ENCODE measurements around the gene SLC30A2.

The SLC30A2 gene

DNA sequence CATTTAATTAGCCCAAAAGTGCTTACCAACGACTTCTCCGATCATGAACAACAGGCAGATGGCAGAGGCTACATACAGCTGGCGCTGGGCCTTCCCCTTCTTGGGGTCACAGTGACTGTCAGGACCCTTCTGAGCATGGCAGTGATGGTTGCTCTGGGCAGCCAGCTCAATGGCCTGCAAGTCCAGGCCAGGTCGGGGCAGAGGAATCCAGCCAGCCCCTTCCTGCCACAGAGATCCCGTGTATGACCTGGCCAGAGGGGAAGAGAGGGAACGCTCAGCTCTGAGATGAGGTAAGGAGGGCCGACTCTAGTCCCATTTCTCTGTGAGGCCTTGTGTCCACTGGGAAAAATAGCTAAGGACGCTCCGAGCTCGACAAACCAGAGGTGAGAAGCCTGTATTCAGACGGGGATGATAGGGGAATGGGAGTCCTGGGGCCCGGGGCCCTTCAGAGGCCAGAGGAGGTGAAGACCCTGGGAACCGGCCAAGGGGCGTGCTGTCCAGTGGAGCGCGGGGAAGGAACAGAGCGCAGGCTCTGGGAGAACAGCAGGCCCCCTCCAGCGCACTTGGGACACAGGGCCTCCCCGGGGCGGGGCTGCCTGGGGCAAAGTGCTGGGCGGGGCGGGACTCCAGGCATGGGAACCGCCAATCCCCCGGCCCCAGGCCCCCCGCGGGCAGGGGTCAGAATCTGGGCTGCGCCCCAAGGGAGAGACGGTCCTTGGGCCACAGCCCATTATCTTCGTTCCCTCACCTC is 772 bp downstream of the SLC30A2 start:
- no peak overlapping the region for H3K4me3 ChIP-seq (ENCODE audit: low read length)
- DNase-seq (ENCODE audit: low read depth, low spot score) = no peak

DNA sequence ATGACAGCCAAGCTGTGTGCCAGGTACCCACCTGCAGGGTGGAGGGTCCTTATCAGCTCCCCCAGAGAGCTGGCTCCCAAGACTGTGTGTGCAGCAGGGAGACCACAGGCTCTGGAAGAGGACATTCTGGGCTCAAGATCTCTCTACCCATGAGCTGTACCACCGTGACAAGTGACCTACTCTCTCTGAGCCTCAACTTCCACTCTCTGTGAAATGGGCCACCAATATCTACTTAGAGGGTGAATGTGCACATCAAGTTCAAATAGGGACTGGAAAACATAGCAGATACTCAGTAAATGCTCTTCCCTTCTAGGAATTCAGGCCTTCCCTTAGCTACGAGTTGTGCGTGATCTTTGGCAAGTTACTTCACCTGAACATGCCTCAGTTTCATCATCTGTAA is 1.5 kb downstream of the SLC30A2 start:
- no peak overlapping the region for H3K4me3 ChIP-seq (ENCODE audit: low read length)
- DNase-seq (ENCODE audit: low read depth, low spot score) = no peak

DNA sequence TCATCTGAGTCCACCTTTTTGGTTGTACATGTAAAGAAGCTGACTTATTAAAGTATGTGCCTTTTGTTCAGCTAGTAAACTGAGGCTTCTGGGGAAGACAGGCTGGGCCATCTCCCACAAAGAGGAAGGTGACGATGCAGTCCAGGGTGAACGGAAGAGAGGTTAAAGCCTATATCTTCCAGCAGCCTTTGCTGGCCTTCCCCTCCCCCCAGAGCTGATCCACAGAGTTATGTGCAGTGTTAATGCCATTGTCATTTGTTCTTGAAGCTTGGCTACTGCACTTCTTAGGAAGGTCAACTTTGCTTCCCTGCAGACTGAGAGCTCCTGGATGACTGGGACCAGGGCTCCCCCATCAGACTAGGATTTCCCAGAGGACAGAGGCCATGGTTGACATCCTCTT is 2.2 kb downstream of the SLC30A2 start:
- H3K4me3 ChIP-seq (ENCODE audit: low read length) = no peak overlapping the region
- DNase-seq (ENCODE audit: low read depth, low spot score) = no peak

DNA sequence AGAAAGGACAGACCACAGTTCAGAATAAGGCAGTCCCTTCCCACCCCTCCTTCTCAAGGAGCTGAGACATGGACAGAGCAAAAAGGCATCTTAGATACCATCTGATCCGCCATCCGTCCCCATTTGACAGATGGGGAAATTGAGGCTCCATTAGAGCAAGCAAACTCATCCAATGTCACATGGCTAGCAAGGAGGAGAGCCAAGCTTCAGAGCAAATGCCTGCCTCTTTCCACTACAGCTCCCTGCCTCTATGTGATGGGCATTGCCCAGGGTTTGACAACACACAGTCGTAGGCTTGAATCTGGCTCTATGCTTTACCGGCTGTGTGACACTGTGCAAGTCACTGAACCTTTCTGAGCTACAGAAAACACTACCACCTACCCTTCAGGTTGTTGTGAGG is 3.9 kb downstream of the SLC30A2 start:
- H3K4me3 ChIP-seq (ENCODE audit: low read length) = no peak overlapping the region
- no peak for DNase-seq (ENCODE audit: low read depth, low spot score)

DNA sequence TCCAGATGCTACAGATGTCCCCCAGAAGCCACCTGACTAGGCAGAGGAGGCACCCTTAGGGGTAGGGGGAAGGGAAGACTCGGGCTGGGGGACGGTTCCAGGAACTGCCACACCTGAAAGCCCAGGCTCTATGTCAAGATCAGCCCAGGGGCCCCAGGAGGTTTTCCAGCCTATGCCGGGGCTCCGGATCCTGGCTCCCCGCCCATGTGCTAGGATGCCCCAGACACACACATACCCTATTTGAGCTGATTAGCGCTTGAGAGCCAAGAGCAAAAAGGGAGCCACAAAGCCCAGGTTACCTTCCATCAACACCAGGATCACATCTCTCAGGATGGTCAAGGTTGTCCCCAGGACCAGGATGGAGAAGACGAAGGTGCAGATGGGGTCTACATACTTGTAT is 4.5 kb downstream of the SLC30A2 start:
- no peak for DNase-seq (ENCODE audit: low read depth, low spot score)
- H3K4me3 ChIP-seq (ENCODE audit: low read length) = no peak overlapping the region

DNA sequence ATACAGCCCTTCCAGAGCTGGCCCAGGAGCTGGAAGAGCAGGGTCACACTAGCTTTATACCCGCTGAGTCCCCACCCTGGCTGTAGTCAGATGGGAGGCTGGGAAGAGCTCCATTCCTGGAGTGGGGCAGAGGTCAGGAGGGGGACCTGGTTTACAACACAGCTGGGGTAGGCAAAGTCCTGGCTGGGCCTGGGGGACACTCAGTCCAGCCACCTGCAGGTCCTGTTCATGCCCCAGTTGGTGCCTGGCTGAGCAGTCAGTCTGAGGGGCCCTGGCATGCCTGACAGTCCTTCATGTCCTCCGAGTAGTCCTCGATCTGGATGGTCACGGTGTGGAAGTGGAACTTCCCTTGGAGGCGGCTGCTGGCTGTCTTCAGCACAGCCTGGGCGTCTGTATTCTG is 7.0 kb downstream of the SLC30A2 start:
- no peak for DNase-seq (ENCODE audit: low read depth, low spot score)

DNA sequence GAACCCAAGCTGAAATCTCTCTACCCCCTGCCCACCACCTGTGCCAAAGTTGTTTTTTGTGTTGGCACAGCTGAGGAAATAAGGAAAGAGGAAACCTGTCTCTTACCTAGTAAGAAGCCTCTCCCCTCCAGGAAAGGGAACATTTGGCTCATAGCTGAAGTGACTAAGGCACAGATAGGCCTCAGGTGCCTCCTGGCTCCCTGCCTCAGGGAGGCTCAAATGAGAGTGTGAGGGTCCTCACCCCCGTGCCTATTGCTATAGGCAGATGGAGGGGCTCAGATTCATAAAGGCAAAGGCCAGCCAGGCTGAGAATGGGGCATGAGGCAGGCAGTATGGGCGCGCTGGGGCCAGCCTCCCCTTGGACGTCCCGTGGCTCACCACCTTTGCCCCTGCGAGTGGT is 7.4 kb downstream of the SLC30A2 start:
- no peak for DNase-seq (ENCODE audit: low read depth, low spot score)
- H3K4me3 ChIP-seq (ENCODE audit: low read length) = no peak overlapping the region

More for the DNA sequence above, 7.0 kb downstream of the SLC30A2 start:
- H3K4me3 ChIP-seq (ENCODE audit: low read length) = no peak overlapping the region

DNA sequence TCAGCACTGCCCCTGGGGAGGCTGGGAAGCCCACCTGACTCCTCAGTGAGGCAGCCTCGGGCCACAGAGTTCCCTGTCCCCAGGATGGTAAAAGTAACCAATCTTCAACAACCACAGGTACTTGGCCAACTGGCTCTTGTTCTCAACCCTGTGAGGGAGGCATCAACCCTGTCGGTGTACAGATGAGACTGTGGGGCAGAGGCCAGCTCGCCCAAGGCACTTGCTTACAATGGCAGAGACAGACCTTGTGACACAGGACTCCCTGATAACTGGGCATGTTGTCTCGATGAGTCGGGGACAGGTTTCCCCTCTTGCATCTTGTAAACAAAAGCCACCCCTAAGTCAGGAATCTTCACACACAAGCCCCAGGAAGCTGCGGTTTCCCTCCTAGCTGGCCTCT is 8.0 kb downstream of the SLC30A2 start:
- no peak for DNase-seq (ENCODE audit: low read depth, low spot score)
- H3K4me3 ChIP-seq (ENCODE audit: low read length) = no peak overlapping the region

DNA sequence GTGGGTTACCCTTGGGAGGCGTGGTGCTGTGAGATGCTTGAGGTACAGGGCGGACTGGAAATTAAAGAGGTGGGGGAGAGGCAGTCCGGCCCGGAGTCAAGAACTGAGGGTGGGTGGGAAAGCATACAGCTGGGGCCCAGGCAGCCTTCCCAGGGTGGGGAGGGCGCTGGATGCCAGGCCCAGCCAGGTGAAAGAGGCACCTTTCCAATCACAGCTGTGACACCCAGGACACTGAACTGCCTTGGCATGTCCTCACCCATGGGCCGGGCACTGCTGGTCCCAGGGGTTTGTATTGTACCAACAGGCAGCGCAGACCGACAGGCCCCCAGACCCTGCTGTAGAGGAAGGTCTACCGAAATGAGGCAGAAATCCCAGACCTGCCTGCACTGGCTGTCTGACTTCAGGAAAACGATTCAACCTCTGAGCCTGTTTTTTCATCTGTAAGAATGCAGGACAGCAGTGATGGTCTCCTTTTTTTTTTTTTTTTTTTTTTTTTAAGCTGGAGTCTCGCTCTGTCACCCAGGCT is 9.1 kb downstream of the SLC30A2 start:
- no peak overlapping the region for H3K4me3 ChIP-seq (ENCODE audit: low read length)

DNA sequence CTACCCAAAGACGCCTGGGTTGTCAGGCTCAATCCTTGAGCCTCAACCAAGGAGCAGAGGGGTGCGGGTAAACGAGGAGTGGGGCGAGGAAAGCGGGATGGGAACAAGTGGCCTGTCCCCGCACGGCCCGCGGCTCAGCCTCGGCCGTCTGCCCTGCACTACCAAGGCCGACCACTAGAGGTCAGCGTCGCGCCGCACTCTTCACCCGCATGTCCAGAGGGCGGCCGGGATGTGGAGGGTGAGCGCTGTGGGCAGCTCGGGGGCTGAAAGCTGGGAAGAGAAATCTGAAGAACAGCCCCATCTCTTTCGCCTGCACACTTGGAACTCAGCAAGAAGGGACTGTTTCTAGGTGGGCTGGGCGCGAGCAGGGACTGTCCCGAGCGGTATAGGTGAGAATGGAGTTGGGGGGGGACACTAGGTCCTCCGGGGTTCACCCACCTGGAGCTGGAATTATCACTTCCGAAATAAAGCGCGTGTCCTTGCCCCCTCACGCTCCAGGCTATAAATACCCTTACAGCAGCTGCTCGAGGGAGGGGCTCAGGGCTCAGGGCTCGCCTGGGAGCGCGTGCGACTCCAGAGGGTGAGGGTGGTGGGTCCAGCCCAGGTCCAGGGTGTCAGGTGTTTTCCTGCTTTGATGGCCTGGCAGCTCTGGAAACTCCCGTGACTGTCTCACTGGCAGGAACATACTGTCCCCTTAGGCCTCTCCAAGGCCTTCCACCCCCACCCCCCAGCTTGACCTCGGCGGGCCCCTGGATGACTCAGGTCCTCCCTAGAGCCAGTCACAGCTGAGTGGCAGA is 9.8 kb downstream of the SLC30A2 start:
- peak overlapping the region; percentile 92 for H3K4me3 ChIP-seq (ENCODE audit: low read length)
- no peak for DNase-seq (ENCODE audit: low read depth, low spot score)

More for the DNA sequence above, 9.1 kb downstream of the SLC30A2 start:
- DNase-seq (ENCODE audit: low read depth, low spot score) = no peak

DNA sequence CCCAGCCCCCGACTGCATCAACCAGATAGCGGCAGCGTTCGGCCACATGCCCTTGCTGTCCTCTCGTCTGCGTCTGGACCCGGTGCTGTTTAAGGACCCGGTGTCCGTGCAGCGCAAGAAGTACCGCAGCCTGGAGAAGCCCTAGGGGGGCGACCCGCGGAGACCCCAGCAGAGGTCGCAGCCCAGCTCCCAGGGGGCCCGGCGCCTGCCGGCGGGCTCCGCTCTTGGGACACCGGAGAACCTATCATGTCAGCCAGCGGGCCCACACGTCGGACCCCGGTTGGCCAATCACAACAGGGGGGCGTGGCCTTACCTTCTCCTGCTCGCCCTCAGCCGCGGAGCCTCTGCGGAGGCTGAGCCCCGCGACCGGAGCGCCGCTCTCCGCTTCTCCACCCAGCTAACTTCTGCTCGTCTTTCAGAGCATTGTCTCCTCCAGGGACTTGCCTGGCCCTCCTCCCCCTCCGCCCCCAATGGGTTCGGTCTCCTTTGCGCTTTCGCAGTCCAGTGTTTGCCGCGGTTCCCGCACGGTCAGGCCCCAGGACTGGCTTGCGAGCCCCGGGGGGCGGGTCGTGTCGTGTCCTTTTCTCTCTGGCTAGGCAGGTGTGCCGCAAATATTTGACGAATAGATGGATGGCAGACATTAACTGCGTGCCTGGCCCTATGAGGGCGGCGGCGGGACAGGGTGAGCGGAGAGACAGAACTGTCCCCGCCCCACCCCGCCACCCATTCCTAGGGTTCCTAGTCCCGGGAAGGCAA is 10.5 kb downstream of the SLC30A2 start:
- DNase-seq (ENCODE audit: low read depth, low spot score) = peak; percentile 92
- H3K4me3 ChIP-seq (ENCODE audit: low read length) = peak overlapping the region; percentile 92

DNA sequence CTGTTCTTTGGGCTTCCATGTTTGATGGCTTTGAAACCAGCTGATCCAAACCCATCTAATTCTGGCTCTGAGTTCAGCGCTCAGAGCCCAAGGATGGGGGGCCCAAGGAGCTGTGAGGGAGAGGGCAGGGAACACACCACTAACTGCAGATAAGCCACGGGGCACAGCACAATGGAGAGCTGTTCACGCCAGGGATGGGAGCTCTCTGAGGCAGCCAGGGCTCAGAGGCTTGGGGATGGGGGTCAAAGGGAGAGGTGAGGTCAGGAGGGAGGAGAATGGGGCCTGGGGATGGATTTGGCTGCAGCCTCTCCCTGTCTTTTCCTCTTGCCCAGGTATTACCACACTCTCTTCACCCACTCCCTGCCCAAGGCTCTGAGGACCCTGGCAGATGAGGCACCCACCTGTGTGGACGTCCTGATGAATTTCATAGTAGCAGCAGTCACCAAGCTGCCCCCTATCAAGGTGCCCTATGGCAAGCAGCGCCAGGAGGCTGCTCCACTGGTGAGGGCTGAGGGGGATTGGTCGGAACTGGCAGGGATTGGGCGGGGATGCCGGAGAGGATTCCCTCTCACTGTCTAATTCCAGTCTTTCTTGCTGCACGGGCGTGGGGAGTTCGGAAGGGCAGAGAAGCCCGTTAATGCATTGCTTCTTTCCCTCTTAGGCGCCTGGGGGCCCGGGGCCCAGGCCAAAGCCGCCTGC is 11.3 kb downstream of the SLC30A2 start:
- H3K4me3 ChIP-seq (ENCODE audit: low read length) = peak overlapping the region; percentile 92
- DNase-seq (ENCODE audit: low read depth, low spot score) = no peak

DNA sequence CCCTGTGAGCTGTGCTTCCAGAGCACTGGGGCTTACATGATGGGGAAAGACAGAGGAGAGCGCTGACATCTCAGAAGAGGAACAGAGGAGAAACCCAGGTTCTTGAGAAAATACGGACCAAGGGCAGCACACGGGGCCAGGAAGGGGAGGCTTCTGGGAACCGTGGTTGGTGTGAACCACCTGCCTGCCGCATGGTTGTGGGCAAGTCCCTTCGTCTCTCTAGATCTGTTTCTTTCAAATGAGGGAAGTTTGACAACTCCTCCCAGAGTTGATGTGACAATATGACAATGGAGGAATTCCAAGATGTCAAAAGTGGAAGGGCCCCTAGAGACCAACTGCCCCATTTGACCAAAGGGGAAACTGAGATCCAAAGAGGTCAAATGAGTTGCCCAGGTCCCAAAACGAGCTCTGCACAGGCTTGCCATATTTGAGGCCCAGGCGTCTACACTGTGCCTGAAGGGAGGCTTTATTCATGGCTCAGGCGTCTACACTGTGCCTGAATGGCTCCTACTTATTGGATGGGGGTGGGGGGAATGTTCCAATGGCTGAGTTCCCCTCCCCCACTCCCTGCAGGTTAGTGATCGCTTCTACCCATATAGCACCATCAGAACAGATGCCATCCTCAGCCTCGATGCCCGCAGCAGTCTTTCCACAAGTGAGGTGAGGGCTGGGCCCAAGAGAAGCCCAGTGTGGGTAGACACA is 13.1 kb downstream of the SLC30A2 start:
- no peak overlapping the region for H3K4me3 ChIP-seq (ENCODE audit: low read length)
- DNase-seq (ENCODE audit: low read depth, low spot score) = no peak

DNA sequence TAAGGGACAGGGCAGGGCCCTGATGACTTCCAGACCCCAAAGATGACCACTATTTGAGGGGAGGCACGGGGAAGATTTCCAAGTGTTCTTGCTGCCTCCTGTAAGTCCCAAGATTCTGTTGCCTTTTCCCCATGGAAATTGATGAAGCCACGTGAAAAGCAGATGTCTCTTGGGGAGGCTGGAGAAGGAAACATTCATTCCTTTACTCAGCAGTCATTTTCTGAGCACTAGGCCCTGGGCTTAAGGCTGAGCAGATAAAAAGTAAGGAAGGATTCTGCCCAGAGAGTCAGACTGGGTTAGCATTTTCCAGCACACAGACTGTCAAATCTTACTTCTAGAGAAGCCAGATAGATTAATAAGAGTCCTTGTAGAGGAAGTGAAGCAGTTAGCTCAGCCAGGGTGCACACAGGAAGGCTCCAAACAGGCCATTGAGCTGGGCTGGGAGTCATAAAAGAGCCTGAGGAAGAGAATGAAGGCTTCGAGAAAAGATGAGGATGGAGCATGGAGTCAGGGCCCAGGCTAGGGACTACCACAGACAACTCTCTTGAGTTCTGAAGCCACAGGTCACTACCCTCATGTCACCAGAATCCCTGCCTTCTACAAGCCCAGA is 14.2 kb downstream of the SLC30A2 start:
- no peak for DNase-seq (ENCODE audit: low read depth, low spot score)
- H3K4me3 ChIP-seq (ENCODE audit: low read length) = no peak overlapping the region

DNA sequence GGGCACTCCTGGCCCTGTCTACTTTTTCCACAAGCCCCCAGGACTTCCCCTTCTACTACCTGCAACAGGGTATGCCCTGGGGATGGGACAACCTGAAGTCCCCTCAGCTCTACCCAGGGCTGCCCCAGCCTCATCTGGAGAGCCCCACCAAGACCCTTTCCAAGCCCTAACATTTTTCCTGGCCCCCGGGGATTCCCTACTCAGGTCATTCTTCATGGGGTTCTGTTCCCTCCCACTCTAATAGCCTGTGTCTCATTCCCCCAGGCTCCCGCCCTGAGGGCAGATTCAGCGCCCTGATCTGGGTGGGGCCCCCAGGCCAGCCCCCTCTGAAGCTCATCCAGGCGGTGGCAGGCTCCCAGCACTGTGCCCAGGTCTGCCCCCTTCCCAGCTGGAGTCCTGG is 14.7 kb downstream of the SLC30A2 start:
- H3K4me3 ChIP-seq (ENCODE audit: low read length) = no peak overlapping the region

DNA sequence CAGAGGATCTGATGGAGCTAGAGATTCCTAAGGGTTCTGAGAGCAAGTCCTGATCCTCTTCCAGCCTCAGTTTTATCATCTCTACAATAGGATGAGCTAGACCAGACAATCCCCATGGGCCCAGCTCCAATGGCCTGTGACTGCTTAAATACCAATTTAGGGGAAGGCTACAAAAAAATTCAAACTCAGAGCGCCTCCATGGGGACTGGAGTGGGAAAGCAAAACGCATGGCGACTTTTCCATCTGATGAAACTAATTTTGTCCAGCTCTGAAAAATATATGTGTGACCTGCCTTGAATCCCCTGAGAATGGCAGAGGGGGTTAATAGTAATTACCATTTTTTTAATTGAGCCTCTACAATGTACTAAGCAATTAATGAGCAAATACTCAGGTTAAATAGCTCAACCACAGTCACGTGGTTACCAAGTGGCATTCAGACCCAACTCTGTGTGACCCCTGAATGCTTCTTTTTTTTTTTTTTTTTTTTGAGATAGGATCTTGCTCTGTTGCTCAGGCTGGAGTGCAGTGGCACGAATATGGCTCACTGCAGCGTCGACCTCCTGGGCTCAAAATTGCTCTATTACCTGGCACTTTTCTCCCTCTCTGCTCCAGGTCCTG is 15.9 kb downstream of the SLC30A2 start:
- no peak overlapping the region for H3K4me3 ChIP-seq (ENCODE audit: low read length)
- no peak for DNase-seq (ENCODE audit: low read depth, low spot score)

More for the DNA sequence above, 14.7 kb downstream of the SLC30A2 start:
- DNase-seq (ENCODE audit: low read depth, low spot score) = no peak

DNA sequence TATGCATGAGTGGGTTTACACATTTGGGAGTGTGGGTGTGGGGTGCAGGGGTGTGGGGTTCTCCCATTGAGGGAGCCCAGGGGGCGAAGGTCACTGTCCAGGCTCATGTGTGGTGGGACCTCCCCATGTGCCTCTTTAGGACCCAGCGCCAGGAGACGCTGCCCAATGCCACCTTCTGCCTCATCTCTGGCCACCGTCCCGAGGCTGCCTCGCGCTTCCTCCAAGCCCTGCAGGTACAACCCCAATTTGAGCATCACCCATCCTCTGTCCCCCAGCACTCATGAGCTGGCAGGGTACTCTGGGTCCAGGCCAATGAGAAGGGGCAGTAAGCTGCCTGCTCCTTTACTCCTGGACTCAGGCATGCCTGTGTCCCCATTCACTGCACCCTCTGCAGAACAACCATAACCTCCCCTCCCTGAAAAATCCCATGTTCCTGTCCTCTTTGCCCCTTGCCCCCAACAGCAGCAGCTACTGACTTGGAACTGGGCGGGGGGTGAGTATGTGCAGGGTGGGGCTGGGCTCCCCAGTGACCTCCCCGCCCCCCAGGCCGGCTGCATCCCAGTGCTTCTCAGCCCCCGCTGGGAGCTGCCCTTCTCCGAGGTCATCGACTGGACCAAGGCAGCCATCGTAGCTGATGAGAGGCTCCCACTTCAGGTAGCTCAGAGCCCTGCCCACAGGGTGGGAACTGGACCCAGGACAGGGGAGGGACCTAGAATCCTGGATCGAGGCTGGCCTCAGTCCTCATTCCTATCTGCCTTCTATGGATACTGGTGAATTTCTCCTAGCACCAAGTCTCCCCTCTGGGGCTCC is 16.7 kb downstream of the SLC30A2 start:
- no peak for DNase-seq (ENCODE audit: low read depth, low spot score)
- no peak overlapping the region for H3K4me3 ChIP-seq (ENCODE audit: low read length)
